ENCODE results near the gene SHC3. TPM values are rescaled to one million over a fixed set of nuclear protein-coding genes. Genes with fewer than 3 reads are reported as not detected.

The SHC3 gene
- total and polyA plus RNA-seq, 2 of the 4 experiments (the other 2 are of a cell fraction): 4.5 to 13.3 TPM

DNA sequence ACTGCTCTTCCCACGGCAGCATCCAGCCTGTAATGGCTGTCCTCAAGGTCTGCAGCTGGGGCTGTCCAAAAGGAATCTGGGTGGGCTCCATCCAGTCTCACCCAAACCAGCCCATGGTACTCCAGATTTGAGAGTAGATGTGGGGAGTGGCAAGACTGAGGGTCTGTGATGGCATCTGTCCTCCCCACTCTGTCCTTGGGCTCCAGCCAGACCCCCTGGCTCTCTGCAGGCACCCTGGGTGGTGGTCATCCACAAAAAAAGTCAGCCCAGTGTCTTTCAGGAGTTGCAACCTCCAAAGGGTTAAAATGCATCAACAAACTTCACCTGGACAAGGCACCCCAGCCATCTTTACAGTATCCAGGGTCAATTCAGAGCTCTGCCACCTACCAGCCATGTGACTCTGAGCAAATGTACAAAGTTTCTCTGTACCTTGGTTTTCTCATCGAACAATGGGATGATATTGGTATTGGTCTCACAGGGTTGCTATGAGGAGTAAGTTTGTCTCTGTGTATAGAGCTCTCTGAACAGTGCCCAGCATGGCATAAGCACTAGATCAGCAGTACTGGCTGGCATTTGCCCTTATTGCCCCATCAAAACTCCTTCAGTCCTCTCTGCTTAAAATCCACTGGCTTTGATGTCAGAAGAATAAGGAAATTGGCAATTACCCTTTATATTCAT is 194.6 kb downstream of the SHC3 start:
- H3K56ac ChIP-seq (ENCODE audit: extremely low read depth, insufficient read depth, low read length): no peak overlapping the region
- peaks cover 2% of the 10 kb centered on the region; the same call in 1 of the 2 replicates for H3K4me1 ChIP-seq (ENCODE audit: control insufficient read depth, insufficient read depth, low read length)
- H3K79me1 ChIP-seq (ENCODE audit: low read depth in 1 of 2, low read length in 2 of 2): no peaks in the 10 kb centered on the region
- in situ Hi-C loops (cut with MboI; ENCODE audit: low sequenced_read_pairs) (no loop called here), intact Hi-C loops (cut with micrococcal nuclease) (no loop called here), dilution Hi-C loops (cut with HindIII; ENCODE audit: low sequenced_read_pairs, unreplicated experiment) (loop anchor here (25.0 kb wide), 1 partner anchor 347 kb away; no protein-coding TSS in a partner anchor)
- H3K9ac ChIP-seq (ENCODE audit: low read depth, low read length): no peak overlapping the region
- no peak overlapping the region for H4K5ac ChIP-seq (ENCODE audit: low read depth, low read length)
- H2AFZ ChIP-seq (replicated peaks; ENCODE audit: low read length, poor library complexity): no peak overlapping the region
- H3K9me1 ChIP-seq (ENCODE audit: insufficient read depth, low read length): no peaks in the 10 kb centered on the region
- no peak overlapping the region for H4K8ac ChIP-seq (ENCODE audit: low read depth in 2 of 2, low read length in 2 of 2)
- DNase-seq (no peak), ATAC-seq (ENCODE audit: low read depth) (no peak)
- no peak overlapping the region for H3K4me2 ChIP-seq (ENCODE audit: low read depth, low read length)
- H3K4me3 ChIP-seq (ENCODE audit: insufficient read depth, low read depth, low read length): no peak overlapping the region
- no peak overlapping the region for H3K27ac ChIP-seq (ENCODE audit: insufficient read depth, low read length)
- ChIA-PET CTCF (no interaction called here), POLR2A (ENCODE audit: unreplicated experiment) (no interaction called here)
- H3K27me3 ChIP-seq (ENCODE audit: control insufficient read depth, insufficient read depth, low read length): no peaks in the 10 kb centered on the region; the same call in 1 of the 2 replicates
- TF ChIP-seq SMC3 (IDR thresholded peaks at IDR 0.05; ENCODE audit: low read depth, low read length): no peak
- no peak for TF ChIP-seq POLR2A (IDR thresholded peaks at IDR 0.05; ENCODE audit: low read depth, low read length)
- TF ChIP-seq CEBPB (IDR thresholded peaks at IDR 0.05; ENCODE audit: low read depth, low read length): no peak
- TF ChIP-seq RAD21 (IDR thresholded peaks at IDR 0.05; ENCODE audit: low read length): no peak
- no peak overlapping the region for H2BK15ac ChIP-seq (ENCODE audit: low read depth, low read length)
- no peak overlapping the region for H3K4ac ChIP-seq (ENCODE audit: low read depth, low read length)
- no peak overlapping the region for H4K91ac ChIP-seq (ENCODE audit: insufficient read depth, low read depth, low read length)
- no peak overlapping the region for H2AK9ac ChIP-seq (replicated peaks; ENCODE audit: low read depth, low read length, poor library complexity)
- no peaks in the 10 kb centered on the region for H4K20me1 ChIP-seq (ENCODE audit: insufficient read depth, low read length)
- H3K9me3 ChIP-seq (ENCODE audit: control insufficient read depth, insufficient read depth, low read length): no peaks in the 10 kb centered on the region
- no TSS peak for BruUV-seq (replicated peaks)
- H3K36me3 ChIP-seq (ENCODE audit: control insufficient read depth, insufficient read depth, low read length): no peaks in the 10 kb centered on the region
- no peak overlapping the region for H3K18ac ChIP-seq (ENCODE audit: low read depth, low read length)
- no peak overlapping the region for H2BK5ac ChIP-seq (ENCODE audit: low read depth, low read length, poor library complexity, severe bottlenecking)
- no peak overlapping the region for H2BK120ac ChIP-seq (ENCODE audit: low read depth, low read length)
- H3K23ac ChIP-seq (ENCODE audit: low read depth, low read length): no peak overlapping the region
- WGBS, 2 experiments (ENCODE audit: extremely low coverage in 2 of 2, insufficient read length in 1 of 2): 80% methylated on average over 1 of the region's 2 CpGs; no CpG with 5 or more reads in 1 of the 2 experiments
- H2BK20ac ChIP-seq (ENCODE audit: low read depth, low read length): no peak overlapping the region
- H3K14ac ChIP-seq (replicated peaks; ENCODE audit: low read depth, low read length): no peak overlapping the region
- H2AK5ac ChIP-seq (ENCODE audit: low read depth, low read length): no peak overlapping the region
